GM12875 (cell line): Measurements from ENCODE around the gene EMP3.

ENCODE experiments used
- H3K4me3 ChIP-seq: one replicate; pipeline ENCODE4 v1.5.1; 2011; ENCODE audit warnings: low read depth, low read length, control low read depth
- TF ChIP-seq, protein P1 (sequence below): IDR thresholded peaks from 2 replicates; pipeline ENCODE4 v1.5.1; 2011; ENCODE audit warnings: low read depth, mild to moderate bottlenecking, control low read depth, inconsistent platforms, low read length, moderate library complexity, borderline replicate concordance; ENCODE audit not compliant: insufficient read depth

EMP3 gene

DNA sequence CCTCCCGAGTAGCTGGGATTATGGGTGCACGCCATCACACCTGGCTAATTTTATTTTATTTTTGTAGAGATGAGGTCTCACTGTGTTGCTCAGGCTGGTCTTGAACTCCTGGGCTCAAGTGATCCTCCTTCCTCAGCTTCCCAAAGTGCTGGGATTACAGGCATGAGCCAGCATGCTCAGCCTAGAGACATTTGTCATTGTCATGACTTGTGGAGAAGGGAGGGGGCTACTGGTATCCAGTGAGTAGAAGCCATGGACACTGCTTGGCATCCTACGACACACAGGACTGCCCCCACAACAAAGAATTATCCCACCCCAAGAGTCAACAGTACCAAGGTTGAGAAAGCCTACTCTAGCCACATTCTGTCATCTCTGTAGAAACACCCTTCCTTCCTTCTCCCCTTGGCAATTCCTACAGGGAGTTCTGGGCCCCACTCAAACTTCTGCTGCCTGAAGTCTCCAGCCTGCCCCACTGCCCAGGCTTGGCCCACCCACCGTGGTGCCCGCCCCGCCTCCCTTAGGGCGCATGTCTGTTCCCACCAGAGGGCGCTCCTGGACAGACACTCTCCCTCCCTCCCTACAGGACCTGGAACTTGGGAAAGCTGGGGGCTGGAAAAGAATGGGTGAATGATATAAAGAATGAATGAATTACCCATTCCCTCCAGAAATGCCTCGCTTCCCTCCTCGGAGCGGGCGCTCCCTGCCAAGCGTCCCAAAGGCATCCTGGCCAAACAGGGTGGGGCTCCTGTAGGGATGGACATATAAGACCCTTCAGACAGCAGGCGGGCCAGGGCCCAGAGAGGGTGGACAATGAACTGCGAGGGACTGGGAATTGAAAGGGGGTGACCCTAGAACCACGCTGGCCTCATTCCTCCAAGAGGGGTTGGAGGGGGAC lies 5.5 kb upstream of the EMP3 start:
- TF ChIP-seq, protein P1, sequence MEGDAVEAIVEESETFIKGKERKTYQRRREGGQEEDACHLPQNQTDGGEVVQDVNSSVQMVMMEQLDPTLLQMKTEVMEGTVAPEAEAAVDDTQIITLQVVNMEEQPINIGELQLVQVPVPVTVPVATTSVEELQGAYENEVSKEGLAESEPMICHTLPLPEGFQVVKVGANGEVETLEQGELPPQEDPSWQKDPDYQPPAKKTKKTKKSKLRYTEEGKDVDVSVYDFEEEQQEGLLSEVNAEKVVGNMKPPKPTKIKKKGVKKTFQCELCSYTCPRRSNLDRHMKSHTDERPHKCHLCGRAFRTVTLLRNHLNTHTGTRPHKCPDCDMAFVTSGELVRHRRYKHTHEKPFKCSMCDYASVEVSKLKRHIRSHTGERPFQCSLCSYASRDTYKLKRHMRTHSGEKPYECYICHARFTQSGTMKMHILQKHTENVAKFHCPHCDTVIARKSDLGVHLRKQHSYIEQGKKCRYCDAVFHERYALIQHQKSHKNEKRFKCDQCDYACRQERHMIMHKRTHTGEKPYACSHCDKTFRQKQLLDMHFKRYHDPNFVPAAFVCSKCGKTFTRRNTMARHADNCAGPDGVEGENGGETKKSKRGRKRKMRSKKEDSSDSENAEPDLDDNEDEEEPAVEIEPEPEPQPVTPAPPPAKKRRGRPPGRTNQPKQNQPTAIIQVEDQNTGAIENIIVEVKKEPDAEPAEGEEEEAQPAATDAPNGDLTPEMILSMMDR, result peak; percentile 85
- no peak overlapping the region for H3K4me3 ChIP-seq

DNA sequence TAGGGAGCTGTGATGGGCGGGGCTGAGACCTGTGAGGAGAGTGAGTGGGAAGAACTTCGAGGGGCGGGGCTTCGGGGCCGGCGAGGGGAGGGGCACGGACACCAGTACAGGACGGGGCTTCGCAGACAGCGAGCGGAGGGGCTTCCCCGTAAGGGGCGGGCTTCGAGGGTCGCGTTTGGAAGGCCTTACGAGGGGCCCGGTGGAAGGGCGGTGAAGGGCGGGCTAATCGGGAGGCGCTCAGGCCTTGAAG lies 4.1 kb upstream of the EMP3 start:
- TF ChIP-seq, protein P1, result no peak
- H3K4me3 ChIP-seq, result peak overlapping the region; percentile 77

DNA sequence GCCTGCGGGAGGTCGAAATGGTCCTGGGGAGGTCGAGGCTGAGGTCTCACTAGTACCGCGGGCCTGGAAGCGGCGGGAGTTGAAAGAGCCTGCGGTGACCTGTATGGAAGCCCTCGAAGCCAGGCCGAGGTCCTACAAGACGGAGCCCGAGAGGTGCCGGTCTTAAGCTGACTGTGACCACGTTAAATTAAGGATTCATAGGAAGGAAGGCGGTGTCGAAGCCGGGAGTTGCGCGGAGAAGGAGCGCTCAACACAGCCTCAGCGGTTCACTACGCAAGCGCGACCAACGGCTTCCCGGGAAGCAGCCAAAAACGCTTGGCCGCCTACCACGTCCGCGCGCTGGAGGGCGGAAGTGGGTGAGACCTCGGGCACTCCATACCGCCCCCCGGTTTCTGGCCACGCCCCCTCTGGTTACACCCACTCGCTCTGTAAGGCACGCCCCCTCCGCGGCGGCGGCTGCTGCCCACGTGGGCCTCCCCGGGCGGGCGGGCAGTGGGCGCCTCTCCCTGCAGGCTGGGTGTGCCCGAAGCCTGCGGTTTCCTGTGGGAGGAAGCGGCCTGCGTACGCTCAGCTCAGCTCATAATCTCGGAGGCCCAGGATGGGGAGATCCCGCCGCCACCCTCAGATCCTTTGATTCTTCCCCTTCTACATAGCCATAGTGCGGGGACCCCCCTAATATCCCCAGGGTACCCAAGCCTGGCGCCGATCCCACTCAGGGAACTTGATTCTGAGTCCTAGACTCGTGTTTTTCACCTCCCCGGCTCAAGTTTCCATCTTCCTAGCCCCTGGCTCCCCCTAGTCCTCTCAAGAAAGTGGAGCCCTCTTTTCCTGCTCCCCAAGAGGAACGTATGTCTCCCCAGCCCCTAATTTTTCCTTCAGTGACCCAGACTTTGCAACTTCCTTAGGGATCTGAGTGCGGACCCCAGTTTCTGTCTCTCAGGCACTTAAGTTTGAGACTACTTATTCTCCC lies 3.4 kb upstream of the EMP3 start:
- H3K4me3 ChIP-seq, result peak overlapping the region; percentile 77
- TF ChIP-seq, protein P1, result no peak

DNA sequence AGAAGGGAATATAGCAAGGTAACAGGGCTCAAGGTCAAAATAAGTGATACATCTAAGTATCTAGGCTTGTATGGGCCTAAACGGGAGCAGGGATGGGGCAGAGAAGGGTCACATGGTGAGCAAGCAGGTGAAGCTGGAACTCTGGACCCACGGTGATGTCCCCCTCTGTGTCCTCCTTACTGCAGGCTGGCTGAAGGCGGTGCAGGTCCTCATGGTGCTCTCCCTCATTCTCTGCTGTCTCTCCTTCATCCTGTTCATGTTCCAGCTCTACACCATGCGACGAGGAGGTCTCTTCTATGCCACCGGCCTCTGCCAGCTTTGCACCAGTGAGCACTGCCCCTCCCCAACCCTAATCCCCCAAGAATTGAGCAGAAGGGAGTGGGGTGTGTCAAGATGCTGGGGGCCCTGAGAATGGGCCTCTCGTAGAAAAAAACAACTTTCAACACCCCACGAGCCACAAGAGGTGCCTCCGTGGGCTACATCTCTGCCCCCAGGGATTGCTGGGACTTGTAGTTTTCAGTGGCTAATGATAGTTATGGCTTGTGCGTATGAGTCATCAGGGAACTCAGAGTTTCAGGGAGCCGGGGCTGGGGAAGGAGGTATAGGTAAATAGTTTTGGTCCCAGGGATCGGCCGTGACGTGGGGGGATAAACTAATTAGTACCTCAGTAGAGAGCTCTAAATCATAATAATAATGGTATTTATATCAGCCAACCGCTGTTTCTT lies 4.0 kb downstream of the EMP3 start:
- TF ChIP-seq, protein P1, result no peak
- peak overlapping the region; percentile 33 for H3K4me3 ChIP-seq

DNA sequence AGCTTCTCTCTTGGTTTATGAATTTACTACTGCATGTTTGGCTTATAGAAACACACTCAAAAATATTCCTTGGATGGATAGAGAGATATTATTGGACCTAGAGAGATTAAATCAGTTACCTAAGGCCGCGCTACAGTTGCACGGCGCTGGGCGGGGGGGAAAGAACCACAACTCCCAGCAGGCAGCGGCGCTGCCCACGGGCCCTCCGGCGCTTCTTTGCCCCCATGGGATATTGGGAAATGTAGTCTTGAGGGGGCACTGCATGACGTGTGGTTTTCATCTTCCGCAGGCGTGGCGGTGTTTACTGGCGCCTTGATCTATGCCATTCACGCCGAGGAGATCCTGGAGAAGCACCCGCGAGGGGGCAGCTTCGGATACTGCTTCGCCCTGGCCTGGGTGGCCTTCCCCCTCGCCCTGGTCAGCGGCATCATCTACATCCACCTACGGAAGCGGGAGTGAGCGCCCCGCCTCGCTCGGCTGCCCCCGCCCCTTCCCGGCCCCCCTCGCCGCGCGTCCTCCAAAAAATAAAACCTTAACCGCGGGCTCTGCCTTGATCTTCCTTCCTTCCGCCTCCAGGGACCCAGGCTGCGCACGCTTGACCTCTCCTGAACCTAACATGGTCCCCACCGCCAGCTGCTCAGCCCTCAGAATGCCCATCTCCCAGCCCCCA lies 4.8 kb downstream of the EMP3 start:
- TF ChIP-seq, protein P1, result 0 out of 2 replicates have a peak, but pooled peaks have one; percentile 1
- peak overlapping the region; percentile 49 for H3K4me3 ChIP-seq

DNA sequence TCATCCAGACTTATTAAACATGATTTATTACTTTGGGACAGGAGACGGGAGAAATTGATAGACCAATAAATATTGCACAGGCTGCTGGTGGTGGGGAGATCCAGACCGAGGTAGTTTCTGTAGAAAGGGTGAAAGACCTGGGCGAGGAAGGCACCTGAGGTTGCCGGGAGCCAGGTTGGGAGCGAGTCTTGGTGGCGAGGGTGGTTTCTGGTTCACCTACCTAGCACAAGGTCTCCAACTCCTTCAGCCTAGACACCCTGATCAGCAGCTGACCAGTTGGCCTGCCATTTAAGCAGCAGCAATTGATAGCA lies 7.0 kb downstream of the EMP3 start:
- TF ChIP-seq, protein P1, result no peak
- peak overlapping the region; percentile 28 for H3K4me3 ChIP-seq
